ENCODE results near the gene NFATC2. TPM values are rescaled to one million over a fixed set of nuclear protein-coding genes. Genes with fewer than 3 reads are reported as not detected.

NFATC2 gene
- total and polyA plus RNA-seq, 2 experiments from 2014 or later: 0.52 to 0.59 TPM

GRCh38 chr20:51350941-51351631, 191.4 kb downstream of the NFATC2 start (continued):
- TF ChIP-seq ZNF462 (CRISPR knock-in tag; IDR thresholded peaks at IDR 0.05) (no peak), NANOG (IDR thresholded peaks at IDR 0.05; ENCODE audit: borderline replicate concordance) (no peak), CTCF (conservative IDR thresholded peaks at IDR 0.05; ENCODE audit: low read depth in 2 of 2) (no peak), JUNB (IDR thresholded peaks at IDR 0.05; ENCODE audit: unreplicated experiment) (no peak), ZNF331 (CRISPR knock-in tag; IDR thresholded peaks at IDR 0.05; ENCODE audit: low read depth) (no peak)

GRCh38 chr20:51348876-51349275, 193.6 kb downstream of the NFATC2 start:
- Mint-ChIP-seq H3K4me3 (no peak overlapping the region), H3K9me3 (peaks cover 4% of the 10 kb centered on the region; the same call in 2 of the 3 replicates), H3K27ac (no peak overlapping the region), H3K36me3 (ENCODE audit: low read depth) (no peaks in the 10 kb centered on the region), H3K4me1 (peaks cover 2% of the 10 kb centered on the region; the same call in 1 of the 3 replicates), H3K27me3 (ENCODE audit: insufficient read depth, low read depth, poor library complexity) (no peaks in the 10 kb centered on the region)
- H3F3A ChIP-seq (replicated peaks; ENCODE audit: low read depth): no peaks in the 10 kb centered on the region
- no peak for DNase-seq (ENCODE audit: low spot score)
- H3K9me2 ChIP-seq (ENCODE audit: insufficient read depth): no peaks in the 10 kb centered on the region
- H3K79me2 ChIP-seq (replicated peaks; ENCODE audit: insufficient read depth): no peaks in the 10 kb centered on the region
- H3K4me1 ChIP-seq (ENCODE audit: insufficient read depth): no peaks in the 10 kb centered on the region
- H4K20me1 ChIP-seq (replicated peaks; ENCODE audit: insufficient read depth): no peaks in the 10 kb centered on the region
- H3K36me3 ChIP-seq (ENCODE audit: insufficient read depth): no peaks in the 10 kb centered on the region
- H3K4me2 ChIP-seq: no peak overlapping the region
- no peaks in the 10 kb centered on the region for H3K27me3 ChIP-seq (ENCODE audit: insufficient read depth)
- H3K4me3 ChIP-seq: no peak overlapping the region
- H2AFZ ChIP-seq: no peak overlapping the region
- ATAC-seq: no peak
- no peak overlapping the region for H3K27ac ChIP-seq (ENCODE audit: low read depth)
- no peak for TF ChIP-seq ZNF331 (CRISPR knock-in tag; IDR thresholded peaks at IDR 0.05; ENCODE audit: low read depth)
- TF ChIP-seq NANOG (IDR thresholded peaks at IDR 0.05; ENCODE audit: borderline replicate concordance): no peak
- TF ChIP-seq EZH2 (IDR thresholded peaks at IDR 0.05; ENCODE audit: low read depth, unreplicated experiment): no peak
- TF ChIP-seq ZNF114 (CRISPR knock-in tag; IDR thresholded peaks at IDR 0.05): no peak
- no peak for TF ChIP-seq ETS1 (IDR thresholded peaks at IDR 0.05)
- TF ChIP-seq CREB1 (CRISPR knock-in tag; IDR thresholded peaks at IDR 0.05; ENCODE audit: low read depth): no peak
- no peak for TF ChIP-seq CTCF (conservative IDR thresholded peaks at IDR 0.05; ENCODE audit: low read depth in 2 of 2)
- TF ChIP-seq JUNB (IDR thresholded peaks at IDR 0.05; ENCODE audit: unreplicated experiment): no peak
